K562 (cell line): ENCODE results near the gene MYO18A. TPM values are rescaled to one million over a fixed set of nuclear protein-coding genes. Genes with fewer than 3 reads are reported as not detected.

Experiments
- ARID2 ChIP-seq: fragments of 450-650 bp; IDR thresholded peaks from 2 replicates; pipeline ENCODE4 v1.6.1; 2017; ENCODE audit warnings: antibody characterized with exemption, mild to moderate bottlenecking
- CXXC5 ChIP-seq: fragments of 250-450 bp; sonication (Bioruptor Pico); IDR thresholded peaks from 2 replicates; pipeline ENCODE4 v1.8.0; 2022; ENCODE audit warnings: inconsistent platforms, mild to moderate bottlenecking, moderate library complexity
- EGR1 ChIP-seq: fragments of 450-650 bp; conservative IDR thresholded peaks from 2 replicates; pipeline ENCODE4 v1.6.1; 2017; ENCODE audit warnings: mild to moderate bottlenecking
- ETV1 ChIP-seq: fragments of 450-650 bp; conservative IDR thresholded peaks from 2 replicates; pipeline ENCODE4 v1.6.1; 2016; ENCODE audit warnings: missing genetic modification characterization, control low read depth, low read depth, missing compliant biosample characterization
- GTF2B ChIP-seq: IDR thresholded peaks from 2 replicates; pipeline ENCODE4 v1.6.1; 2011; ENCODE audit not compliant: insufficient read length; ENCODE audit errors: extremely low read depth
- ILF3 ChIP-seq: fragments of 450-650 bp; IDR thresholded peaks from 2 replicates; pipeline ENCODE4 v1.6.1; 2018; ENCODE audit warnings: antibody characterized with exemption, mild to moderate bottlenecking, moderate library complexity, borderline replicate concordance
- MEIS2 ChIP-seq: fragments of 450-650 bp; IDR thresholded peaks from 2 replicates; pipeline ENCODE4 v1.6.1; 2014; ENCODE audit warnings: mild to moderate bottlenecking; ENCODE audit not compliant: partially characterized antibody
- NCOR1 ChIP-seq: fragments of 450-650 bp; IDR thresholded peaks from 2 replicates; pipeline ENCODE4 v1.6.1; 2016; ENCODE audit warnings: mild to moderate bottlenecking, moderate library complexity
- NFRKB ChIP-seq: fragments of 450-650 bp; IDR thresholded peaks from 2 replicates; pipeline ENCODE4 v1.6.1; 2016; ENCODE audit warnings: low read depth
- POLR3A ChIP-seq: IDR thresholded peaks from 2 replicates; pipeline ENCODE4 v1.6.1; 2011; ENCODE audit warnings: borderline replicate concordance, mild to moderate bottlenecking, moderate library complexity; ENCODE audit not compliant: insufficient read length, insufficient read depth; ENCODE audit errors: extremely low read depth
- SAP30 ChIP-seq: fragments of 200-600 bp; sonication (generic); IDR thresholded peaks from 2 replicates; pipeline ENCODE4 v1.6.1; 2012; ENCODE audit warnings: borderline replicate concordance, low read depth, mild to moderate bottlenecking, moderate library complexity, low read length, control low read depth, inconsistent platforms; ENCODE audit not compliant: insufficient read depth, poor library complexity, severe bottlenecking
- ZNF175 ChIP-seq: fragments of 200-800 bp; sonication (Bioruptor generic); IDR thresholded peaks from 2 replicates; pipeline ENCODE4 v1.6.1; 2016; ENCODE audit warnings: low read depth, mild to moderate bottlenecking, missing genetic modification characterization, missing compliant biosample characterization
- polyA plus RNA-seq, 8 experiments: library from polyadenylated mRNA; depleted of rRNA in 4 of 8; stranded (reverse) in 5 of 8; unstranded in 3 of 8; fragments of >200 nt; fragmentation: Nextera tagmentation in 2 of 8; fragmentation: Illumina TruSeq in 1 of 8; extraction: Ambion mirVana in 2 of 8; extraction: Trizol in 1 of 8; gene quantifications; 2 replicates each; pipeline versions ENCODE4 v1.2.1 to v1.2.3, GENCODE V29; 2011 to 2014; ENCODE audit warnings: inconsistent platforms in 1 of 8, missing spikeins in 1 of 8
- total RNA-seq, 7 experiments: library from RNA; depleted of rRNA in 6 of 7; stranded (reverse); fragments of >200 nt in 6 of 7; fragmentation: Illumina TruSeq in 2 of 7; extraction: Trizol in 2 of 7; gene quantifications; 2 replicates each; pipeline versions ENCODE4 v1.2.1 to v1.2.3, GENCODE V29; 2011 to 2021; ENCODE audit warnings: low replicate concordance in 1 of 7
- TF ChIP-seq, protein P1 (sequence below): fragments of 450-650 bp; IDR thresholded peaks from 2 replicates; pipeline ENCODE4 v1.7.1; 2018; ENCODE audit warnings: mild to moderate bottlenecking, low read depth; ENCODE audit not compliant: partially characterized antibody

Gene MYO18A
- total and polyA plus RNA-seq, 9 of the 15 experiments (the other 6 are each of a cell fraction or from before 2014, with no cell fraction given) = 2.5 to 65.4 (median 17.1) TPM

GRCh38 chr17:29148790-29149430 lies 31.3 kb downstream of the MYO18A start (continued):
- TF ChIP-seq NFRKB (no peak), ZNF175 (CRISPR knock-in tag) (no peak), EGR1 (peak; percentile 39), NCOR1 (no peak), ILF3 (no peak), GTF2B (no peak), CXXC5 (CRISPR knock-in tag) (peak; percentile 70), POLR3A (no peak), ARID2 (peak; percentile 67; the same call in 1 of the 2 replicates), MEIS2 (peak; percentile 63), SAP30 (no peak), ETV1 (tag) (no peak)
- TF ChIP-seq, protein P1, sequence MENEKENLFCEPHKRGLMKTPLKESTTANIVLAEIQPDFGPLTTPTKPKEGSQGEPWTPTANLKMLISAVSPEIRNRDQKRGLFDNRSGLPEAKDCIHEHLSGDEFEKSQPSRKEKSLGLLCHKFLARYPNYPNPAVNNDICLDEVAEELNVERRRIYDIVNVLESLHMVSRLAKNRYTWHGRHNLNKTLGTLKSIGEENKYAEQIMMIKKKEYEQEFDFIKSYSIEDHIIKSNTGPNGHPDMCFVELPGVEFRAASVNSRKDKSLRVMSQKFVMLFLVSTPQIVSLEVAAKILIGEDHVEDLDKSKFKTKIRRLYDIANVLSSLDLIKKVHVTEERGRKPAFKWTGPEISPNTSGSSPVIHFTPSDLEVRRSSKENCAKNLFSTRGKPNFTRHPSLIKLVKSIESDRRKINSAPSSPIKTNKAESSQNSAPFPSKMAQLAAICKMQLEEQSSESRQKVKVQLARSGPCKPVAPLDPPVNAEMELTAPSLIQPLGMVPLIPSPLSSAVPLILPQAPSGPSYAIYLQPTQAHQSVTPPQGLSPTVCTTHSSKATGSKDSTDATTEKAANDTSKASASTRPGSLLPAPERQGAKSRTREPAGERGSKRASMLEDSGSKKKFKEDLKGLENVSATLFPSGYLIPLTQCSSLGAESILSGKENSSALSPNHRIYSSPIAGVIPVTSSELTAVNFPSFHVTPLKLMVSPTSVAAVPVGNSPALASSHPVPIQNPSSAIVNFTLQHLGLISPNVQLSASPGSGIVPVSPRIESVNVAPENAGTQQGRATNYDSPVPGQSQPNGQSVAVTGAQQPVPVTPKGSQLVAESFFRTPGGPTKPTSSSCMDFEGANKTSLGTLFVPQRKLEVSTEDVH = no peak
- TF ChIP-seq, all 486 proteins: peak for 62
